ENCODE data around the gene MLEC. TPM values are rescaled to one million over a fixed set of nuclear protein-coding genes. Genes with fewer than 3 reads are reported as not detected.
A peak's percentile ranks its signal among the peaks of the same experiment; 100 is the strongest.

Gene MLEC
- polyA plus RNA-seq, 2 of the 4 experiments (the other 2 are of a cell fraction), result 89.1 to 117 TPM

DNA sequence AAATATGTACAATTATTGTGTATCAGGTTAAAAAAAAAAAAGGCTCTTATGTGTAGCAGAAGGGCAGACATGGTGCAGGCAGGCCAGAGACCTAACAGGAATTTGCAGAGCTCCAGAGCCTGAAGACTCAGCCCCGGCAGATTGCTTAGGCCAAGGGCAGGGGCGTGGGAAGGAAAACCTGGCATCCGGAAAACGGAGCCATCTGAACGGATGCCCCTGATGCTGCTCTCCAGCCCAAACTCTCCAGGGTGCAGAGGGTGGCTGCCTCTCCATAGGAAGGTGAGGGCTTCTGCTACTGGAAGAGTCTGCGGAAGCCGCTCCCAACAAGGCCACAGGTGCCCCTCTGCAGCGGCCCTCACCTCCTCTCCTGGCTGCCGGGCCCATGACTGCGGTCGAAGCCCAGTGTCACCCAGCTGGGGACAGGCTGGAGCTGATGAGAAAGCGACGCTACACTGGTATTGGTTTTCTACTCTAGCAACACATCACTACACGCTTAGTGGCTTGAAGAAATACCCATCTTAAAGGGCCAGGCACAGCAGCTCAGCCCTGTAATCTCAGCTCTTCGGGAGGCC lies 58.1 kb downstream of the MLEC start:
- no peak overlapping the region for H3K27ac ChIP-seq
- CTCF ChIA-PET, result interaction anchor here (0.7 kb wide), 1 partner anchor 208 kb away, joined by 3 read pairs; no protein-coding TSS in a partner anchor
- WGBS (ENCODE audit: missing lambda C conversion rate), result 88% methylated on average over 15 of the region's 15 CpGs
- no peak for FAIRE-seq
- TF ChIP-seq TFCP2L1 (CRISPR knock-in tag; IDR thresholded peaks at IDR 0.05), result no peak
- no peak for TF ChIP-seq HOXB13 (CRISPR knock-in tag; IDR thresholded peaks at IDR 0.05; ENCODE audit: low read depth)
- TF ChIP-seq TP53 (CRISPR knock-in tag; IDR thresholded peaks at IDR 0.05), result no peak
- TF ChIP-seq CHD2 (IDR thresholded peaks at IDR 0.05; ENCODE audit: low read length, partially characterized antibody), result no peak
- no peak for TF ChIP-seq ZC3H11A (IDR thresholded peaks at IDR 0.05)
- no peak for DNase-seq (ENCODE audit: low read depth in 1 of 2, low spot score in 1 of 2)
- no peaks in the 10 kb centered on the region for H3K9me3 ChIP-seq
- no peak for ATAC-seq
- no peak overlapping the region for H3K4me3 ChIP-seq
- POLR2A ChIA-PET, result no interaction called here
- no peak overlapping the region for H3K4me2 ChIP-seq
- no peaks in the 10 kb centered on the region for H3K4me1 ChIP-seq

- FAIRE-seq (no peak), ATAC-seq (peak in 1 of 2 experiments; percentile 17; a peak in 2 of 6 replicates), DNase-seq (ENCODE audit: low read depth in 1 of 2, low spot score in 1 of 2) (no peak)
- 82% methylated on average over 7 of the region's 7 CpGs for WGBS (ENCODE audit: missing lambda C conversion rate)
- no peak for TF ChIP-seq ZC3H11A (IDR thresholded peaks at IDR 0.05)
- TF ChIP-seq EHF (CRISPR knock-in tag; IDR thresholded peaks at IDR 0.05), result no peak
- TF ChIP-seq HOXA7 (CRISPR knock-in tag; IDR thresholded peaks at IDR 0.05), result no peak
- TF ChIP-seq, protein P1, sequence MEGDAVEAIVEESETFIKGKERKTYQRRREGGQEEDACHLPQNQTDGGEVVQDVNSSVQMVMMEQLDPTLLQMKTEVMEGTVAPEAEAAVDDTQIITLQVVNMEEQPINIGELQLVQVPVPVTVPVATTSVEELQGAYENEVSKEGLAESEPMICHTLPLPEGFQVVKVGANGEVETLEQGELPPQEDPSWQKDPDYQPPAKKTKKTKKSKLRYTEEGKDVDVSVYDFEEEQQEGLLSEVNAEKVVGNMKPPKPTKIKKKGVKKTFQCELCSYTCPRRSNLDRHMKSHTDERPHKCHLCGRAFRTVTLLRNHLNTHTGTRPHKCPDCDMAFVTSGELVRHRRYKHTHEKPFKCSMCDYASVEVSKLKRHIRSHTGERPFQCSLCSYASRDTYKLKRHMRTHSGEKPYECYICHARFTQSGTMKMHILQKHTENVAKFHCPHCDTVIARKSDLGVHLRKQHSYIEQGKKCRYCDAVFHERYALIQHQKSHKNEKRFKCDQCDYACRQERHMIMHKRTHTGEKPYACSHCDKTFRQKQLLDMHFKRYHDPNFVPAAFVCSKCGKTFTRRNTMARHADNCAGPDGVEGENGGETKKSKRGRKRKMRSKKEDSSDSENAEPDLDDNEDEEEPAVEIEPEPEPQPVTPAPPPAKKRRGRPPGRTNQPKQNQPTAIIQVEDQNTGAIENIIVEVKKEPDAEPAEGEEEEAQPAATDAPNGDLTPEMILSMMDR (IDR thresholded peaks at IDR 0.05), result no peak
- no peak for TF ChIP-seq HEYL (CRISPR knock-in tag; IDR thresholded peaks at IDR 0.05)
- no peak for TF ChIP-seq CBX8 (IDR thresholded peaks at IDR 0.05)
- no peak for TF ChIP-seq MAX (IDR thresholded peaks at IDR 0.05)
- no peak for TF ChIP-seq POLR2A (IDR thresholded peaks at IDR 0.05; ENCODE audit: low read length)
- TF ChIP-seq MYC (IDR thresholded peaks at IDR 0.05; ENCODE audit: borderline replicate concordance, low read length), result no peak
- no peak for TF ChIP-seq RFX5 (IDR thresholded peaks at IDR 0.05)
- no peak for TF ChIP-seq JUNB (IDR thresholded peaks at IDR 0.05)
- no peak for TF ChIP-seq NR3C1 (IDR thresholded peaks at IDR 0.05)
- Histone ChIP-seq H3K27ac (no peak overlapping the region), H3K4me2 (no peak overlapping the region), H3K4me3 (no peak overlapping the region), H3K4me1 (no peaks in the 10 kb centered on the region), H3K9me3 (no peaks in the 10 kb centered on the region)
- CTCF ChIA-PET, result interaction anchor here (0.6 to 0.7 kb wide), 2 partner anchors 28 to 290 kb away, joined by 3 read pairs; no protein-coding TSS in a partner anchor
- POLR2A ChIA-PET, result no interaction called here
These were observed 61.3 kb downstream of the MLEC start for GRCh38 chr12:120748242-120748641.

DNA sequence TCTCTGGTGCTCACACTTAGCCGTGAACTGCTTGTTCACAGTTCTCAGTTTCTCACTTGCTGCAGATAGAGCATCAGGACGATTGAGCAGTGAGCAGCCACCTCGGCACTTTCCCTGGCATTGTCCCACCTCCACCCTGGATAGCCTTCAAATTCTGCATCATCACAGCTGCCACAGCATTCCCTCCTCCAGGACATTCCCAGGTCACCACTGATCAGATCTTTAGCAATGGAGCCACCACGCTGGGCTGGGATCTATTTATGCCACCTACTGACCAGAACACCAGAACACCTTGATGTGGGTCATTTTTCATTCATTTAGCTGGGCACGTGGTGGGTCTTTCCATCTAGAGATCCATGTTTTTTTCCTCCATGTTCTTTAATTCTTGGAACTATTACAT lies 62.3 kb downstream of the MLEC start:
- ATAC-seq, result no peak
- Histone ChIP-seq H3K4me1 (no peaks in the 10 kb centered on the region), H3K4me2 (no peak overlapping the region), H3K9me3 (no peaks in the 10 kb centered on the region), H3K4me3 (no peak overlapping the region), H3K27ac (no peak overlapping the region)
- CTCF ChIA-PET, result interaction anchor here (0.6 to 1.2 kb wide), 2 partner anchors 23 to 223 kb away, joined by 3 read pairs; no protein-coding TSS in a partner anchor
- POLR2A ChIA-PET, result no interaction called here
- no peak for FAIRE-seq
- TF ChIP-seq CBX8 (IDR thresholded peaks at IDR 0.05) (no peak), FOSL2 (IDR thresholded peaks at IDR 0.05) (no peak), FOSL2 (CRISPR knock-in tag; IDR thresholded peaks at IDR 0.05) (no peak), SMC3 (IDR thresholded peaks at IDR 0.05) (no peak), CBX2 (IDR thresholded peaks at IDR 0.05; ENCODE audit: borderline replicate concordance, low read depth) (no peak), HOXB5 (CRISPR knock-in tag; IDR thresholded peaks at IDR 0.05) (no peak), RAD21 (conservative IDR thresholded peaks at IDR 0.05 in 1 of 2, IDR thresholded peaks at IDR 0.05 in 1 of 2) (no peak), HOXB13 (CRISPR knock-in tag; IDR thresholded peaks at IDR 0.05; ENCODE audit: low read depth) (no peak), KDM5A (IDR thresholded peaks at IDR 0.05) (no peak), HOXA7 (CRISPR knock-in tag; IDR thresholded peaks at IDR 0.05) (no peak)
- TF ChIP-seq, protein P2, sequence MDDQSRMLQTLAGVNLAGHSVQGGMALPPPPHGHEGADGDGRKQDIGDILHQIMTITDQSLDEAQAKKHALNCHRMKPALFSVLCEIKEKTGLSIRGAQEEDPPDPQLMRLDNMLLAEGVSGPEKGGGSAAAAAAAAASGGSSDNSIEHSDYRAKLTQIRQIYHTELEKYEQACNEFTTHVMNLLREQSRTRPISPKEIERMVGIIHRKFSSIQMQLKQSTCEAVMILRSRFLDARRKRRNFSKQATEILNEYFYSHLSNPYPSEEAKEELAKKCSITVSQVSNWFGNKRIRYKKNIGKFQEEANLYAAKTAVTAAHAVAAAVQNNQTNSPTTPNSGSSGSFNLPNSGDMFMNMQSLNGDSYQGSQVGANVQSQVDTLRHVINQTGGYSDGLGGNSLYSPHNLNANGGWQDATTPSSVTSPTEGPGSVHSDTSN (IDR thresholded peaks at IDR 0.05), result no peak
- DNase-seq (ENCODE audit: low read depth in 1 of 2, low spot score in 1 of 2), result no peak
- WGBS (ENCODE audit: missing lambda C conversion rate), result 71% methylated on average over 5 of the region's 5 CpGs
